Skeletal muscle tissue (tissue), 4 donors: ENCODE results near the gene WNT3A. TPM values are rescaled to one million over a fixed set of nuclear protein-coding genes. Genes with fewer than 3 reads are reported as not detected.

Experiments
- H3K27ac ChIP-seq: one replicate; pipeline ENCODE4 v1.7.0; 2013; ENCODE audit warnings: mild to moderate bottlenecking, low read depth, low read length, inconsistent platforms
- H3K27me3 ChIP-seq, 3 donors: one replicate each; pipeline ENCODE4 v1.7.0; 2013; ENCODE audit warnings: low read length in 3 of 3; ENCODE audit not compliant: control insufficient read depth in 3 of 3, insufficient read depth in 3 of 3
- H3K36me3 ChIP-seq, 3 donors: one replicate each; pipeline ENCODE4 v1.7.0; 2013; ENCODE audit warnings: low read length in 3 of 3; ENCODE audit not compliant: control insufficient read depth in 3 of 3, insufficient read depth in 3 of 3
- H3K4me1 ChIP-seq, 3 donors: one replicate each; pipeline ENCODE4 v1.7.0; 2013; ENCODE audit warnings: low read length in 3 of 3, mild to moderate bottlenecking in 3 of 3; ENCODE audit not compliant: control insufficient read depth in 3 of 3, insufficient read depth in 3 of 3
- H3K4me3 ChIP-seq, 3 donors: one replicate each; pipeline ENCODE4 v1.7.0; 2013; ENCODE audit warnings: low read length in 3 of 3
- H3K9ac ChIP-seq, 3 donors: one replicate each; pipeline ENCODE4 v1.7.0; 2013; ENCODE audit warnings: low read length in 3 of 3, mild to moderate bottlenecking in 3 of 3, moderate library complexity in 2 of 3, low read depth in 1 of 3
- H3K9me3 ChIP-seq, 3 donors: one replicate each; pipeline ENCODE4 v1.7.0; 2013; ENCODE audit warnings: low read length in 3 of 3; ENCODE audit not compliant: control insufficient read depth in 3 of 3
- total RNA-seq: library from RNA; depleted of rRNA; stranded (reverse); fragments of >200 nt; gene quantifications from one replicate; pipeline ENCODE4 v1.2.3, GENCODE V29; 2014
- donor health status: Osteomylitis.

The WNT3A gene
- total RNA-seq, 1 donor from 2014 or later: not detected

DNA sequence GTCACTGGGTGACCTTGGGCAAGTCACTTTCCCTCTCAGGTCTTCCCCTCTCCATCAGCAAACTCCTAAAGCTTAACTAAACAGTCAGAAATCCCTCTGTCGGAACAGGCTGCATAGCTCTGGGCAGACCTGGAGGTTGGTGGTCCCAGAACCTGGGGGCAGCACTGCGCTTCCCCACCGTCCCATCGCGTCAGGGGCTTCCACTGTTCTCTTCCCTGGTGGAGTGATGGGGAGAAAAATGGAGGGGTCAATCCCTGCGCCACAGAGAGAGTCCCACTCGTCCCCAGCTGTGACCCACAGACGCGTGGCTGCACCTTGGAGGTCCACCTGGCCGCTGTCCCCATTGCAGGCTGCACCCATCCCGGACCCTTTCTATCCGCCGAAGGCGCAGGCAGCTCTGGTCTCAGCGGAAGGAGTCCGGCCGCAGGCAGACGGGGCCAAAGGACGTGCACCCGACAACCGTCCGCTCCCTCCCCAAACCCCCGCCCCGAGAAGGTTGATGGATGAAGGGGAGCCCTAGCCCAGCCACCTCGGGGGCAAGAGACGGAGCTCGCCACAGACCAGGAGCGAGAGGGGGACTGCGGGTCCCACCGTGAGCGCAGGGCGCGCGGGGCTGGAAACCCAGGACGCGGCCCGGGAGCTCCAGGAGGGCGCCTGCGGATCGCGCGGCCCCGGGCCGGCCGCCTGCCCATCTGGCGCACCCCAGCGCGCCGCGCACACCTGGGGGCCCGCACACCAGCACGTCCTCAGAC lies 588 bp upstream of the WNT3A start:
- Histone ChIP-seq H3K27me3 (peaks cover 73 to 82% (median 81%) of the 10 kb centered on the region in 3 donors), H3K36me3 (no peaks in the 10 kb centered on the region), H3K4me3 (peak overlapping the region in 1 of 3 donors; percentile 13), H3K9me3 (no peaks in the 10 kb centered on the region), H3K4me1 (peaks cover 0 to 3% (median 3%) of the 10 kb centered on the region in 3 donors), H3K9ac (no peak overlapping the region), H3K27ac (no peak overlapping the region)

- Histone ChIP-seq H3K27me3 (peaks cover 71 to 80% (median 75%) of the 10 kb centered on the region in 3 donors), H3K9ac (no peak overlapping the region), H3K27ac (no peak overlapping the region), H3K9me3 (no peaks in the 10 kb centered on the region), H3K36me3 (no peaks in the 10 kb centered on the region), H3K4me1 (peaks cover 0 to 3% (median 3%) of the 10 kb centered on the region in 3 donors), H3K4me3 (no peak overlapping the region)
Observed at GRCh38 chr1:228007049-228007800, 427 bp downstream of the WNT3A start.

DNA sequence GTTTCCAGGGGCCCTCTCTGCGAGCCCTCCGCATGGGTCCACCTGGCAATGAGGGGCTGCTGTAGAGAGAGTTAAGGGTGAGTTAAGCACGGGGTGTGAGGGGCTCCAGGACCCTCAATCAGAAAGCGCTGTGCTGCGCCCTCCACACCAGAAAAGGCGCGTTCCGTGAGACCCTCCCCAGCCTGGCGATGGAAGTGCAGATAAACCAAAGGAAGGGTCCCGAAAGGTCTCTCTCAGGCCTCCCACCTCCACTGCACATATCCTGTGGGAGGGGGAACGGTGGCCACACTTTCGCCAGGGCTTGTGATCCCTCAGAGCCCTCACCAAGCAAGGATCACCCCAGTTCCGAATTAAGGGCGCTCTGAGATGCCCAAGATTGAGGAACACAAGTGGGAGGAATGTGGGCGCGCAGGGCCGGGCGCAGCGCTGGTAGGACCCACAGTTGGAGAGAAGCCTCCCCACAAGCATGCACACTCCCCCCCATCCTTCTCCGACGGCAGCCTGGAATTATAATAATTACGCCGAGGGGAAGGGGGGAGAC lies 1.1 kb downstream of the WNT3A start:
- Histone ChIP-seq H3K4me1 (peaks cover 0 to 3% (median 3%) of the 10 kb centered on the region in 3 donors), H3K27me3 (peaks cover 66 to 80% (median 77%) of the 10 kb centered on the region in 3 donors), H3K4me3 (no peak overlapping the region), H3K9me3 (no peaks in the 10 kb centered on the region), H3K9ac (no peak overlapping the region), H3K27ac (no peak overlapping the region), H3K36me3 (no peaks in the 10 kb centered on the region)

- Histone ChIP-seq H3K4me1 (peaks cover 4 to 10% (median 9%) of the 10 kb centered on the region in 3 donors), H3K27ac (no peak overlapping the region), H3K9me3 (no peaks in the 10 kb centered on the region), H3K36me3 (no peaks in the 10 kb centered on the region), H3K27me3 (peaks cover 62 to 81% (median 73%) of the 10 kb centered on the region in 3 donors), H3K9ac (no peak overlapping the region), H3K4me3 (no peak overlapping the region)
Observed at GRCh38 chr1:228008391-228009115, 1.8 kb downstream of the WNT3A start.

GRCh38 chr1:228009116-228009827 lies 2.5 kb downstream of the WNT3A start:
- Histone ChIP-seq H3K9me3 (no peaks in the 10 kb centered on the region), H3K4me3 (no peak overlapping the region), H3K4me1 (peaks cover 6 to 14% (median 12%) of the 10 kb centered on the region in 3 donors), H3K9ac (no peak overlapping the region), H3K27me3 (peaks cover 54 to 73% (median 70%) of the 10 kb centered on the region in 3 donors), H3K36me3 (no peaks in the 10 kb centered on the region), H3K27ac (no peak overlapping the region)

DNA sequence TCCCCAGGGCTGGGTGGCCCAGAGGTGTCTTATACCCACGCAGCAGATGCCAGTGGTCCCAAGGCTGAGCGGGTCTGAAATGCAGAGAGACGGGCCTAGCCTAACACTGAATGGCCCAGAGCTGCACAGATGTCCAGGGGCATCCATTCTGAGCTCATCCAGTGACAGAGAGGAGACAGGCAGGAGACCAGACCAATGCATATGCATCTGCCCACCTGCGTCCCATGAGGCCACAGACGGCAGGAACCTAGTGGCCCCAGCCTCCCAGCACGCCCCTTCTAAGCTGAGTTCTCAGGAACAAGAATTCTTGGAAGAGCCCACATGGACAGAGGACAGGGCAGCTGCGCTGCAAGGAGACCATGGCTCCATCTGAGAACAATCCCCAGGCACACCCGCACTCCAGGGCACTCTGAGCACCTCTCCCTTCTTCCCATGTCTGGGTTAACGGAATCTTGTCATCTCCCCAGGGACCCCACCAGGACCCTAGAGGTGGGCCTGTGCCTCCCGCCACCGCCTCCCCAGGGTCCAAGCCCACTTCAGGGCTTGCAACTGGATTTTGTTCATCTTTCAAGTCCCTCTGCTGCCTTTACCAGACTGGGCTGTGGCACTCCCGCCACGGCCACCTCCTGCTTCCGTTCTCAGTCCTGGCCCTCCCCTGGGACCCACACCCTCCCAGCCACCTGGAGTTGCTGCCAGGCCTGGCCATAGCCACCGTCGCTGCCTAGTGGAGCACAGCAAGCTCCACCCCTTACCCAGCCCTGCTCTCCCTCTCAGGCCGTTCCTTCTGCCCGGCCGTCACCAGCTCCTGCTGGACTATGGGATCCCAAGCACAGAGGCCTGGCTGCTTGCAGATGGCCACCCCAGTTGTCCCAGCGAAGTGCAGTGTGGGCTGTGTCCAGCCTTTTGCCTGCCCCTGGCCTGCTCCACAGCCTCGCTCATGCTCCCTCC lies 3.3 kb downstream of the WNT3A start:
- no peaks in the 10 kb centered on the region for H3K36me3 ChIP-seq
- peaks cover 6 to 13% (median 11%) of the 10 kb centered on the region in 3 donors for H3K4me1 ChIP-seq
- H3K9ac ChIP-seq: no peak overlapping the region
- no peak overlapping the region for H3K27ac ChIP-seq
- H3K27me3 ChIP-seq: peaks cover 46 to 65% (median 63%) of the 10 kb centered on the region in 3 donors
- no peaks in the 10 kb centered on the region for H3K9me3 ChIP-seq
- no peak overlapping the region for H3K4me3 ChIP-seq

DNA sequence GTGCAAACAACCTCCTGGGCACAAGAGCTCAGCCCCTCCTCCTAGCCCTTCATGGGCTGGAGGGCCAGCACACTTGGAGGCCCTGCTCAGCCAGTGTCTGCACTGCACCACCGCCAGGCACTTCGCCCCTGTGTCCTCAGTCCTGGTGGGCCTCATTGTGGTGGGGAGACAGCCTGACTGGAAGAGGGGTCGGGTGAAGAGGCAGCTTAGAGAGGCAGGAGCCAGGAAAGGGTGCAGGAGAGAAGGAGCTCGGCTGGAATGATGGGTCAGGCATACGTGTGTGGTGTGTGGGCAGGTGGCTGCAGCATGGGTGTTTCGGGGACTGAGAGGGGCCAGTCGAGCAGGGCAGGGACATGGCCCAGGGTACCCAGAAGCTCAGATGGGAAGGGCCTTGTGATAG lies 4.1 kb downstream of the WNT3A start:
- no peak overlapping the region for H3K27ac ChIP-seq
- H3K36me3 ChIP-seq: no peaks in the 10 kb centered on the region
- peaks cover 38 to 59% (median 55%) of the 10 kb centered on the region in 3 donors for H3K27me3 ChIP-seq
- peaks cover 6 to 13% (median 11%) of the 10 kb centered on the region in 3 donors for H3K4me1 ChIP-seq
- no peaks in the 10 kb centered on the region for H3K9me3 ChIP-seq
- H3K4me3 ChIP-seq: no peak overlapping the region
- no peak overlapping the region for H3K9ac ChIP-seq

DNA sequence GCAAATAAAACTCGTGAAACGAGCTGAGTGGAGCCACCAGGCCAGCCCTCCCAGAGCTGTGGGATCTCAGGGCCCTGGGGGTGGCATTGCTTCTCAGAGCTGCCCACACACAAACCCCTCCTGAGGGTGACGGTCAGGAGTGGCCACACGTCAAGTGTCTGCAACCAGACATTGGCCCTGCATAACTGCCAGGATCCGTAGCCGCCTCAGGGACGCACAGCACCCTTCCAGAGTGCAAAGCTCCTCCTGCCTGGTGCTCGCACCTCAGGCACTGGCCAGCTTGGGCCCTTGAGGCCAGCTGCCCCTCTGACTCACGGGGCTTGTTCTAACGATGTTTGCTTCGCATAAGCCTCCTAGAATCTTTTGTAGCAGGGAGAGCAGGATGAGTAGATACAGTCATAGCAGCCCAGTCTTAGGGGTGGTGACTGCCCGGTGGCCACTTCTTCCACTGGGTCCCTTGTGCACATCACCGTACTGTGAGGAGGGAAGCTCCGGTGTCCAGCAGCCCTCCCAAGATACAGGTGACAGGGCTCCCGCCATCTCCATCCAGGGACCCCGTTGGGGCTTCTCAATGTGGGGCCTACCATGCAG lies 5.0 kb downstream of the WNT3A start:
- Histone ChIP-seq H3K27ac (no peak overlapping the region), H3K9ac (no peak overlapping the region), H3K36me3 (no peaks in the 10 kb centered on the region), H3K4me1 (peaks cover 6 to 12% (median 11%) of the 10 kb centered on the region in 3 donors), H3K4me3 (no peak overlapping the region), H3K9me3 (no peaks in the 10 kb centered on the region), H3K27me3 (peaks cover 34 to 53% (median 53%) of the 10 kb centered on the region in 3 donors)
